NCI-H2171 treated with DMSO at 0.1 percent for 48 hours (cell line): ENCODE measurements around the gene VASN.
"Not testable (repeated sequence)": the region's sequence is repeated elsewhere in the genome, so short reads cannot be mapped to it uniquely, and the experiment has no call there.

Experiments
- DNase-seq: peaks from one replicate; lab custom pipeline; 2025; lab: John Stamatoyannopoulos, UW

Gene VASN

DNA sequence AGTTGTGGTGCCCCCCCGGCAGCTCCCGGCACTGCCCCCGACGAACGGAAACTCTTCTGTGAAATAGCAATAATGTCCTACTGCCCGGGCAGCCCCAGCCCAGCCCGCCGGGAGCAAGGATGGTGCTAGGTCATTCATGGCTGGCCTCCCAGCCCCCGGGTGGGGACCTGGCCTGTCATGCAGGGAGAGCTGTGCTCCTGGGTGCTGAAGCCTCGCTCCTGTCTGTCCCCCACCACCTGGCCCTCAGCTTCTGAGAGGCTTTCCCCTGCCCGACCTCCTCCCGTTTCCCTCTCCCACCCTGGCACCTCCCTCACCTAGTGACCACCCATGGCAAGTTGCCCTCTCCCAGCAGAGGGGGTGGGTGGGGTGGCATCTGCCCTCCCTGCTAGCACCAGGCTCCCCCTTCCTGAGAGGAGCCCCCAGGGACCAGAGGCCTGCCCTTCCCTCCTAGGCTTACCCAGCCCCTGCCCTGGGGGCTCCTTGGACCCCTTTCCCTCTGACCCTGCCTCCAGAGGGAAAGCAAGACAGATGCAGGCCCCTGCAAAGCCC, 34.0 kb upstream of the VASN start:
- no peak for DNase-seq

GRCh38 chr16:4338125-4338582, 33.5 kb upstream of the VASN start:
- no peak for DNase-seq

DNA sequence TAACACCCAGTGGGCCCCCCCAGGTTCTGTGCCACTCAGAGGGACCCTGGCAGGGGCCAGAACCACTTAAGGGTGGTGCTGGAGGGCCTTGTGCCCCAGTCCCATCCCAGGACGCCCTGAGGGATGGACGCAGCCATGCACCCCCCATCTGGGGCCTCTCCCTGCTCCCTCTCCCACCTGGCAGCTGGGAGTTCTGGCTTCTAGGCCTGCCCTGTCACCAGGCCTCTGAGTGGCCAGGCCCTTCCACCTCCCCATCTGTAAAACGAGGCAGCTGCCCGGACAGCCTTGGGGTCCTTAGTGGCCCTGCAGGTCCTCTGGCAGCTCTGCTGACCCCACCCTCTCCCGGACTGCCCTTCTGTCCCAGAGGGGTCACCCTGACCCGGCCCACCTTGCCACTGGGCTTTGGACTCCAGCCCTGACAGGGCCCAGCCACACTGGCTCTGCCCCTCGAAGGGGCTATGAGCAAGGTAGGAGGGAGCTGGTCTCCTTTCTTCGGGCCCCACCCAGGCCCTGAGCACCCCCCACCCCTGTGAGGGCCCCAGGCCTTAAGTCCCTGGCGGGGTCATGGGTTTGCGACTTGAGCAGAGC, 32.8 kb upstream of the VASN start:
- no peak for DNase-seq

DNA sequence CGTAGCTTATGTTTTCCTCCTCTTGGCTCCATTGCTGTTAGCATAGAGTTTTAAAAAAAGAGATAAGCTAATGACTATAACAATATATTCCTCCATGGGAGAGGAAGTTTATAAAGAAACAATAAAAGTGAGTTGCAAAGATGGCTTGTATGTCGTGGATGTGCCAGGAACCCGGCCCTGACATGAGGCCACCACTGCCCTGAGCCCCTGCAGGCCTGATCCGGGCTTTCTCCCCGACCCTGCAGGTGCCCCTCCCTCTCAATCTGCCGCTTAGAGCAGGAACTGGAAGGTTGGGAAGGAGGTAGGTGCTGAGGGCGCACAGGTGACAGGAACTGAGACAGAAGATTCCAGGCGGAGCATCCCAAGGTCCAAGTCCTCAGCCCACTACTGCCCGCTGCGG, 32.2 kb upstream of the VASN start:
- DNase-seq = no peak

GRCh38 chr16:4339909-4340308, 31.7 kb upstream of the VASN start:
- DNase-seq = peak; percentile 52

DNA sequence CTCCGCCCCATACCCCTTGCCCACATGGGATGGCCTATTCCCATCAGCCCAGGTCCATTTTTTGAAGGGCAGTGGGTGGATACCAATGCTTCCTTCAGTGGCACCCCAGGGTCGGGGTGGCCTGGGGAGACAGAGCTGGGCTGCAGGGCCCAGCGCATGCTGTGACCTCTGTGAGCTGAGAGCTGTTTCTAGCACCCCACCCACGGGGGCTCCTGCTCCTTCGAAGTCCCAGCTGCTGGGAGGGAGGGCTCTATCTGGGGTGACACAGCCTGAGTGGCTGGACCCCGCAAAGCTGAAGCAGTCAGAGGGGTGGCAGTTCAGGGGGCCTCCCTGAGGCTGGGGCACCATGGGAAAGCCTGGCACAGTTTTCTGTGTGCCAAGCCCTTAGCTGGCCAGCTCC, 31.2 kb upstream of the VASN start:
- DNase-seq = no peak

- DNase-seq = no peak
Measured at GRCh38 chr16:4341250-4341649, 30.4 kb upstream of the VASN start.

DNA sequence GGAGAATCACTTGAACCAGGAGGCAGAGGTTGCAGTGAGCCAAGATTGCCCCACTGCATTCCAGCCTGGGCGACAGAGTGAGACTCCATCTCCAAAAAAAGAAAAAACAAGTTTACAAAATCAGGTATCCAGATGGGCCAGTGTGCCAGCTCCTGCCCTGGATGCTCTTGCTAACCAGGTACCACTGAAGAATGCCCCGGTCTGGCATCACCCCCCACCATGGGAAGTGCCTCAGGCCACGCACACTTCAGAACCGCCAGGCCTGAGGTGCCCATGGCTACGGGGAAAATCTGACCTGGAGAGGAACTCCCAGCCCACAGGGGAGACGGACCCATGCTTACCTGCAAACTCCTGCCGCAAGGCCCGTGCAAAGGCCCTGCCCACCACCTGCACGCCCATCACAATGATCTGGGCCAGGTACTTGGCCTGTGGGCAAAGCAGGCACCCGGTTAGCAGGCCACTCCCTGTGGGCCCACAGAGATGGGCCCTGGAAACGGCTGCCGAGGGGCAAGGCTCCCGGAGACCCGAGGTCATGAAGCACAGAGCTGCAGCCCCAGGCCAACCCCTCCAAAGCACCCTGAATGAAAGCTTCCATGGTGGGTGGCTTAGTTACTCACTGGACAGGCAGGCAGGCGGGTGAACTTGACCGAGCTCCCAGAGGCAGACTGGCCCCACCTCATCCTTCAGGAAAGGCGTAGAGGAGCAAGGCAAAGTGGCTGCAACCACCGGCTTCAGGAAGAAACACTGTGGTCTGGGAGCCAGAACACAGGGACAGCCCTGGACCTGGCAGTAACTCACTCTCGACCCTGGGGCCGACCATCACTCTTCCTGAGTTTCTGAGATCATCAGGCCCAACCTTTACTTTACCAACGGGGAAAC, 28.5 kb upstream of the VASN start:
- no peak for DNase-seq

DNA sequence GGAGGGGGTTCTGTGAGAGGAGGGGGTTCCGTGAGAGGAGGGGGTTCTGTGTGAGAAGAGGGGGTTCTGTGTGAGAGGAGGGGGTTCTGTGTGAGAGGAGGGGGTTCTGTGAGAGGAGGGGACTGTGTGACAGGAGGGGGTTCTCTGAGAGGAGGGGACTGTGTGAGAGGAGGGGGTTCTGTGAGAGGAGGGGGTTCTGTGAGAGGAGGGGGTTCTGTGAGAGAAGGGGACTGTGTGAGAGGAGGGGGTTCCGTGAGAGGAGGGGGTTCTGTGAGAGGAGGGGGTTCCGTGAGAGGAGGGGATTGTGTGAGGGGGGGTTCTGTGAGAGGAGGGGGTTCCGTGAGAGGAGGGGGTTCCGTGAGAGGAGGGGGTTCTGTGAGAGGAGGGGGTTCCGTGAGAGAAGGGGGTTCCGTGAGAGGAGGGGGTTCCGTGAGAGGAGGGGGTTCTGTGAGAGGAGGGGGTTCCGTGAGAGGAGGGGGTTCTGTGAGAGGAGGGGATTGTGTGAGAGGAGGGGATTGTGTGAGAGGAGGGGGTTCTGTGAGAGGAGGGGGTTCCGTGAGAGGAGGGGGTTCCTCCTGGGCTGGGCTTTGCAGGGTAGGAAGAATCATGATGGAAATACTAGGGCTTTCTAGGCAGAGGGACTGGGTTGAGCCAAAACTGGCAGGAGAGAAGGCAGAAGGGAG, 27.2 kb upstream of the VASN start:
- not testable (repeated sequence) for DNase-seq

- peak; percentile 59 for DNase-seq
Measured at GRCh38 chr16:4344983-4345835, 26.4 kb upstream of the VASN start.

DNA sequence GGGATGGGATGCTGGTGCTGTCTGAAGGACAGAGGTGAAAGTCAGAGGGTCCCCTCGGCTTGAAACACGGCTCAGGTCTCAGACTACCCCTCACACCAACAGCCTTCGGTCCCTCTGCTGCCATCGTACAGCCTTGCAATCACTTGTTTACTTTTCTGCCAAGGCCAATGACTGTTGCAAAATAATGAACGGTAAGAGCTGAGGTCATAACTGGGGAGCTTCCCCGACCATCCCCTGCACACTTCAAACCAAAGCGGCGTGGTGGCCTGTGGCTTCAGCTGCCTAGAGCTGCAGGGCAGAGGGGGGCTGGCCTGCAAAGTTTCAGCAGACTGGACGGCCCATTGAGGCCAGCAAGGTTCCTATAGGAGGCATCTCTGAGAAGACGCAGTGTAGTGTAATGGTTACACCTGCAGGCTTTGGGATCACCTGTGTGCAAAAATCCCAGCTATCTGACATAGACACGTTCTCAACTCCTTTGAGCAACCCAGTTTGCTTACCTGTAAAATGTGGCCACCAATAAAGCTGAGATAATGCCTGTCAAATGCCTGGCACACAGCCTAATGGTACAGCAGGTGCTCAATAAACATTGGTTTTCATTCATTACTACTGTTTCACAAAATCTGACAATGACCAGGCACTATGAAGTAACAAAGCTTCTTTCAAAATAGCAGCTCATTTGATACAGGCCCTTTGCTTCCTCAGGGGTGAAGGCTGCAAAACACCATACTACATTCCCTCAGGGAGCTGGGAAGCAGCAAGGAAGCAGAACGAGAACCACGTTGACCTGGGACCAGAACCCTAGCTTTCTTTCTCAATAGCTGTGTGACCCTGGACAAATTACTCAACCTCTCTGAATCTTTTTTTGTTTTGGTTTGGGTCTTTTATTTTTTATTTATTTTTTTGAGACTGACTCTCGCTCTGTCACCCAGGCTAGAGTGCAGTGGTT, 25.5 kb upstream of the VASN start:
- DNase-seq = no peak

DNA sequence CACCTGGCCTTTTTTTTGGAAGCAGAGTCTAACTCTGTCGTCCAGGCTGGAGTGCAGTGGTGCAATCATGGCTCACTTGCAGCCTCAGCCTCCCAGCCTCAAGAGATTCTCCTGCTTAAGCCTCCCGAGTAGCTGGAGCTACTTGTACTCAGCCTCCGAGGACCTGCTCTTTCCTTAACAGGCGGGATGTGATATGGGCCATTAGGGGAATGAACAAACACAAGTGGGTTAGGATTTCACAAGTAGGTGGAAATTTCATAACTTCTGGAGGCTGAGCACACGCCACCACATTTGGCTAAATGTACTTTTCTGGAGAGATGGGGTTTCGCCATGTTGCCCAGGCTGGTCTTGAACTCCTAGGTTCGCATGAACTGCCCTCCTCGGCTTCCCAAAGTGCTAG, 24.6 kb upstream of the VASN start:
- DNase-seq = no peak

- DNase-seq = no peak
Measured at GRCh38 chr16:4347765-4348509, 23.7 kb upstream of the VASN start.

DNA sequence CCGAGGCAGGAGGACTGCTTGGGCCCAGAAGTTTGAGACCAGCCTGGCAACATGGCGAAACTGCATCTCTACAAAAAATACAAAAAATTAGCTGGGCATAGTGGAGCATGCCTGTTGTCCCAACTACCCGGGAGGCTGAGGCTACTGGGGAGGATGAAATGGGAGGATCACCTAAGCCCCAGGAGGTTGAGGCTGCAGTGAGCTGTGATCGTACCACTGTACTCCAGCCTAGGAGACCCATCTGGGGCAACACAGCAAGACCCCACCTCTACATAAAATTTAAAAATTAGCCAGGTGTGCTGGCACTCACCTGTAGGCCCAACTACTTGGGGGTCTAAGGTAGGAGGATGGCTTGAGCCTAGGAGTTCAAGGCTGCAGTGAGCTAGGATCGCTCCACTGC, 22.3 kb upstream of the VASN start:
- no peak for DNase-seq

GRCh38 chr16:4350365-4350786, 21.3 kb upstream of the VASN start:
- DNase-seq = no peak

DNA sequence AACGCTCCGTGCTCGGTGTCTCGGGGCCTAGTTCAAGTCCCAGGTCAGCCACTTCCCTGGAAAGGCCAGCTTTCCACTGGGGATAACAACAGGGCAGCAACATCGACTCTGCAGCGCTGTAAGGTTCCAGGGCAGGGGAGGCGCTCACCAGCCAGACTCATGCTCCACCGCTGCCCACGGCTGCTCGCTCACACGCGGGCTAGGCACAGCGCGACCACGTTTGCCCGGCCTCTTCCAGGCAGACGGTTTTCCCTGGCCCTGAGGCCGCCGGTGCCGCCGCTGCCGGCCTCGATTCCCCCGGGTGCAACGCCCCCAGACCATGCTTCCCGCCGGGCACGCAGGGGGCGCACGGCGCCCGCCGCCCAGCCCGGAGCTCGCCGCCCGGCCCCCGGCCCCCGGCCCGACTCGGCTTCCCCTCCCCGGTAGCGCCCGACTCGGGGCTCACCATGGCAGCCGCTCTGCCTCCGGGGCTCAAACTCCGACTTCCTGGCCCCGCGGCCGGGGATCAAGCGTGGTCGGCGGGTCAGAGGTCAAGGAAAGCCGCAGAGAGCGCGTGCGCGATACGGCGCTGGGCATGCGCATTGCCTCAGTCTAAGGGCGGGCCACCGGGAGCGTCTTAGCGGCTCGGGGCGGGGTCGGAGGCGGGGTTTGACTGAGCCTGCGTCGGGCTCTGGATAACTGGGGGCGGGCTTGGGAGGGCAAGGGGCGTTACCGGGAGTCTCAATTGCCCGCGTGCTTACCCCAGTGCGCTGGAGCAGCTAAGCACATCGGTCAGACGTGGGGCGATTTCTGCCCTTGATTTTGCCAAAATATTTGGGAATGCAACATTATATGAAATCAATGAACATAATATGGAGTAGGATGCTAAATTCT, 20.6 kb upstream of the VASN start, which contains the start of gene PAM16:
Gene PAM16 (minus strand): TSS at position 535 of the 873 bp plus-strand sequence. CDS start 87 bp downstream, at position 448.
- peak; percentile 94 for DNase-seq

DNA sequence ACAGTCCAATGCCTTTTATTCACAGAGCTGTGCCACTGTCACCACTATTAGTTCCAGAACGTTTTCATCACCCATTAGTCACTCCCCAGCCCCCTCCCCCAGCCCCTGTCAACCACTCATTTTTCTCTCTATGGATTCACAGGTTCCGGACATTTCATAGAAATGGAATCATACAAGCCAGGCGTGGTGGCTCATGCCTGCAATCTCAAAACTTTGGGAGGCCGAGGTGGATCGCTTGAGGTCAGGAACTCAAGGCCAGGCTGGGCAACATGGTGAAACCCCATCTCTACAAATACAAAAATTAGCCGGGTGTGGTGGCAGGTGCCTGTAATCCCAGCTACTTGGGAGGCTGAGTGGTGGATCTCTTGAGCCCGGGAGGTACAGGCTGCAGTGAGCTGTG, 19.8 kb upstream of the VASN start:
- DNase-seq = no peak

DNA sequence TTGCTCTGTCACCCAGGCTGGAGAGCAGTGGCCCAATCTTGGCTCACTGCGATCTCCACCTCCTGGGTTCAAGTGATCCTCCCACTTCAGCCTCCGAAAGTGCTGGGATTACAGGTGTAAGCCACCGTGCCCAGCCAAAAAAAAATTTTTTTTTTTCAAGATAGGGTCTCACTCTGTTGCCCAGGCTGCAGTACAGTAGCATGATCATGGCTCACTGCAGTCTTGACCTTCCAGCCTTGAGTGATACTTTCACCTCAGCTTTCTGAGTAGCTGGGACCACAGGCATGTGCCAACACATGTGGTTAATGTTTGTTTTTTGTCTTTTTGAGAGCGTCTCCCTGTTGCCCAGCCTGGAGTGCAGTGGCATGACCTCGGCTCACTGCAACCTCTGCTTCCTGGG, 18.8 kb upstream of the VASN start:
- DNase-seq = no peak

GRCh38 chr16:4353675-4354074, 18.0 kb upstream of the VASN start:
- DNase-seq = no peak
